Tibial nerve (tissue), 3 donors: Measurements from ENCODE around the gene RPS27L.

Experiments
- POLR2A ChIP-seq, 2 donors: fragments of 450-650 bp; IDR thresholded peaks; one replicate each; pipeline ENCODE4 v1.6.1; 2017; ENCODE audit warnings: antibody characterized with exemption in 2 of 2, mild to moderate bottlenecking in 2 of 2, moderate library complexity in 2 of 2
- TF ChIP-seq, protein P1 (sequence below), 5 experiments: fragments of 200-600 bp in 3 of 5; fragments of 450-650 bp in 2 of 5; sonication (generic) in 3 of 5; IDR thresholded peaks; one replicate each; pipeline ENCODE4 v1.5.1; 2016 to 2019; ENCODE audit warnings: antibody characterized with exemption in 5 of 5, mild to moderate bottlenecking in 3 of 5, moderate library complexity in 2 of 5

DNA sequence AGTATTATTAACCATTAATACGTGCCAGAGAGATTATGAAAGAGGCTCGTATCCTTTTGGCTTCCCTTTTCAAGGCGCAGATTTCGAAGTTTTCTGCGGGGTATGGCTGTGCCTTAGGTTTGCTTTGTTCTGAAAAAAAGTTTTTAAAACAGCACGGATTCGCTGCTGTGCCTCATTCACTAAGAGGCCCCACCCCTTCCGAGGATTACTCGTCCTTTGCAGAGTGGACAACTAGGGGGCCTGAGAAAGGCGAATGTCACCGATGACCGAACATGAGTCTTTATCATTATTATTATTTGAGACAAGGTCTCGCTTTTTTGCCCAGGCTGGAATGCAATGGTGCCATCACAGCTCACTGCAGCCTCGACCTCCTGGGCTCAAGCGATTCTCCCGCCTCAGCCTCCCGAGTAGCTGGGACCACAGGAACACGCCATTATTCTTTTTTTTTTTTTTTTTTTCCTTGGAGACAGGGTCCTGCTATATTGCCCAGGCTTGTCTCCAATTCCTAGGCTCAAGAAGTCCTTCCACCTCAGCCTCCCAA is 684 bp upstream of the RPS27L start:
- no peak for TF ChIP-seq POLR2A (IDR thresholded peaks at IDR 0.05)
- TF ChIP-seq, protein P1, sequence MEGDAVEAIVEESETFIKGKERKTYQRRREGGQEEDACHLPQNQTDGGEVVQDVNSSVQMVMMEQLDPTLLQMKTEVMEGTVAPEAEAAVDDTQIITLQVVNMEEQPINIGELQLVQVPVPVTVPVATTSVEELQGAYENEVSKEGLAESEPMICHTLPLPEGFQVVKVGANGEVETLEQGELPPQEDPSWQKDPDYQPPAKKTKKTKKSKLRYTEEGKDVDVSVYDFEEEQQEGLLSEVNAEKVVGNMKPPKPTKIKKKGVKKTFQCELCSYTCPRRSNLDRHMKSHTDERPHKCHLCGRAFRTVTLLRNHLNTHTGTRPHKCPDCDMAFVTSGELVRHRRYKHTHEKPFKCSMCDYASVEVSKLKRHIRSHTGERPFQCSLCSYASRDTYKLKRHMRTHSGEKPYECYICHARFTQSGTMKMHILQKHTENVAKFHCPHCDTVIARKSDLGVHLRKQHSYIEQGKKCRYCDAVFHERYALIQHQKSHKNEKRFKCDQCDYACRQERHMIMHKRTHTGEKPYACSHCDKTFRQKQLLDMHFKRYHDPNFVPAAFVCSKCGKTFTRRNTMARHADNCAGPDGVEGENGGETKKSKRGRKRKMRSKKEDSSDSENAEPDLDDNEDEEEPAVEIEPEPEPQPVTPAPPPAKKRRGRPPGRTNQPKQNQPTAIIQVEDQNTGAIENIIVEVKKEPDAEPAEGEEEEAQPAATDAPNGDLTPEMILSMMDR (IDR thresholded peaks at IDR 0.05): no peak
